Measurements from ENCODE around the gene ST6GAL2.

ST6GAL2 gene

GRCh38 chr2:106789185-106789584 lies 96.8 kb downstream of the ST6GAL2 start:
- H3K27me3 ChIP-seq (ENCODE audit: insufficient read depth, low read length): no peaks in the 10 kb centered on the region
- no peak overlapping the region for H3K4me2 ChIP-seq (ENCODE audit: low read length)
- no peak overlapping the region for H2BK5ac ChIP-seq (ENCODE audit: low read depth, low read length, poor library complexity)
- peaks cover 4% of the 10 kb centered on the region for H3K9me3 ChIP-seq (ENCODE audit: insufficient read depth, low read depth, low read length)
- no peak overlapping the region for H4K91ac ChIP-seq (ENCODE audit: low read depth, low read length)
- no peaks in the 10 kb centered on the region for H3K79me2 ChIP-seq (ENCODE audit: control insufficient read depth, insufficient read depth, low read length, poor library complexity)
- H3K9ac ChIP-seq (ENCODE audit: low read length): no peak overlapping the region
- H4K12ac ChIP-seq (ENCODE audit: low read depth, low read length): no peak overlapping the region
- no peak overlapping the region for H2AK5ac ChIP-seq (ENCODE audit: low read length)
- H3K14ac ChIP-seq (ENCODE audit: low read length): no peak overlapping the region
- H4K8ac ChIP-seq (ENCODE audit: low read depth, low read length): no peak overlapping the region
- H2AFZ ChIP-seq (ENCODE audit: insufficient read depth, low read length, poor library complexity): no peak overlapping the region
- no peak overlapping the region for H3K4me3 ChIP-seq (ENCODE audit: low read depth, low read length)
- no peak overlapping the region for H3K4ac ChIP-seq (ENCODE audit: low read depth, low read length)
- no peak overlapping the region for H3K27ac ChIP-seq (ENCODE audit: low read depth, low read length)
- no CpG with 5 or more reads among the region's 6 CpGs for WGBS (ENCODE audit: extremely low coverage, insufficient coverage, insufficient read length)
- no peaks in the 10 kb centered on the region for H3K4me1 ChIP-seq (ENCODE audit: control insufficient read depth in 1 of 2, insufficient read depth in 2 of 2, low read length in 2 of 2)
- no peak overlapping the region for H3K23ac ChIP-seq (ENCODE audit: low read length)
- no peak overlapping the region for H3K18ac ChIP-seq (ENCODE audit: low read length)
- H2BK12ac ChIP-seq (ENCODE audit: low read length): no peak overlapping the region
- H3K79me1 ChIP-seq (ENCODE audit: low read length): no peaks in the 10 kb centered on the region
- no peak for DNase-seq
- no peak overlapping the region for H2BK120ac ChIP-seq (ENCODE audit: insufficient read depth, low read length, poor library complexity)
- H3K36me3 ChIP-seq (ENCODE audit: control insufficient read depth in 1 of 2, insufficient read depth in 2 of 2, low read length in 2 of 2): no peaks in the 10 kb centered on the region

GRCh38 chr2:106782681-106783080 lies 103.3 kb downstream of the ST6GAL2 start:
- H3K79me1 ChIP-seq (ENCODE audit: low read length): no peaks in the 10 kb centered on the region
- H2BK12ac ChIP-seq (ENCODE audit: low read length): no peak overlapping the region
- no peak overlapping the region for H3K4ac ChIP-seq (ENCODE audit: low read depth, low read length)
- no peak overlapping the region for H3K9ac ChIP-seq (ENCODE audit: low read length)
- no peak overlapping the region for H2BK5ac ChIP-seq (ENCODE audit: low read depth, low read length, poor library complexity)
- no peaks in the 10 kb centered on the region for H3K9me3 ChIP-seq (ENCODE audit: insufficient read depth, low read depth, low read length)
- no peaks in the 10 kb centered on the region for H3K36me3 ChIP-seq (ENCODE audit: control insufficient read depth in 1 of 2, insufficient read depth in 2 of 2, low read length in 2 of 2)
- H2AK5ac ChIP-seq (ENCODE audit: low read length): no peak overlapping the region
- no CpG with 5 or more reads among the region's 3 CpGs for WGBS (ENCODE audit: extremely low coverage, insufficient coverage, insufficient read length)
- H4K91ac ChIP-seq (ENCODE audit: low read depth, low read length): no peak overlapping the region
- no peak overlapping the region for H2BK120ac ChIP-seq (ENCODE audit: insufficient read depth, low read length, poor library complexity)
- H3K4me3 ChIP-seq (ENCODE audit: low read depth, low read length): no peak overlapping the region
- H3K23ac ChIP-seq (ENCODE audit: low read length): no peak overlapping the region
- H3K4me2 ChIP-seq (ENCODE audit: low read length): no peak overlapping the region
- H3K27me3 ChIP-seq (ENCODE audit: insufficient read depth, low read length): no peaks in the 10 kb centered on the region
- H3K79me2 ChIP-seq (ENCODE audit: control insufficient read depth, insufficient read depth, low read length, poor library complexity): no peaks in the 10 kb centered on the region
- no peak overlapping the region for H2AFZ ChIP-seq (ENCODE audit: insufficient read depth, low read length, poor library complexity)
- H3K4me1 ChIP-seq (ENCODE audit: control insufficient read depth in 1 of 2, insufficient read depth in 2 of 2, low read length in 2 of 2): no peaks in the 10 kb centered on the region
- no peak overlapping the region for H4K8ac ChIP-seq (ENCODE audit: low read depth, low read length)
- no peak overlapping the region for H3K18ac ChIP-seq (ENCODE audit: low read length)
- no peak overlapping the region for H3K27ac ChIP-seq (ENCODE audit: low read depth, low read length)
- DNase-seq: peak in 1 of 2 donors; percentile 31
- no peak overlapping the region for H4K12ac ChIP-seq (ENCODE audit: low read depth, low read length)
- H3K14ac ChIP-seq (ENCODE audit: low read length): no peak overlapping the region

DNA sequence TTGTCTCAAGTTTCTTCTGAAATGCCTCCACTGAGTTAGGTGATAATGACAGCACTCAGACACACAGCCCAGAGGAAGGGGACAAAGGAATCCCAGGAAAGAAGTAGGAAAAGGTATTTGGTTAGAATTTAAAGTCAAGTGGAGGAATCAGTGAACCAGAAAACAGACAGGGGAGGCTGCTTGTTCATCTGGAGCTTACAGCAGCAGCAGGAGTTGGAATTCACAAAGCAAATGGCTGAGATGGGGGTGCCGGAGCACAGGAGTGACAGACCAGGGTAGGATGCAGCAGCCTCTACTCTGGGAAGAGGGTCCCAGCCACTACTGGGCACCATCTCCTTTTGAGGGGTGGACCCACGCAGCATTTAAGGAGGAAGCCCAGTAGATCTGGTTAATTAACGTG lies 104.8 kb downstream of the ST6GAL2 start:
- no peak overlapping the region for H3K4me3 ChIP-seq (ENCODE audit: low read depth, low read length)
- H3K4me2 ChIP-seq (ENCODE audit: low read length): no peak overlapping the region
- H3K4ac ChIP-seq (ENCODE audit: low read depth, low read length): no peak overlapping the region
- no peaks in the 10 kb centered on the region for H3K9me3 ChIP-seq (ENCODE audit: insufficient read depth, low read depth, low read length)
- H2BK12ac ChIP-seq (ENCODE audit: low read length): no peak overlapping the region
- H4K91ac ChIP-seq (ENCODE audit: low read depth, low read length): no peak overlapping the region
- no peaks in the 10 kb centered on the region for H3K79me2 ChIP-seq (ENCODE audit: control insufficient read depth, insufficient read depth, low read length, poor library complexity)
- no CpG with 5 or more reads among the region's 3 CpGs for WGBS (ENCODE audit: extremely low coverage, insufficient coverage, insufficient read length)
- H3K14ac ChIP-seq (ENCODE audit: low read length): no peak overlapping the region
- no peaks in the 10 kb centered on the region for H3K4me1 ChIP-seq (ENCODE audit: control insufficient read depth in 1 of 2, insufficient read depth in 2 of 2, low read length in 2 of 2)
- H3K9ac ChIP-seq (ENCODE audit: low read length): no peak overlapping the region
- H4K12ac ChIP-seq (ENCODE audit: low read depth, low read length): no peak overlapping the region
- DNase-seq: no peak
- no peaks in the 10 kb centered on the region for H3K79me1 ChIP-seq (ENCODE audit: low read length)
- H3K18ac ChIP-seq (ENCODE audit: low read length): no peak overlapping the region
- H2BK5ac ChIP-seq (ENCODE audit: low read depth, low read length, poor library complexity): no peak overlapping the region
- H3K36me3 ChIP-seq (ENCODE audit: control insufficient read depth in 1 of 2, insufficient read depth in 2 of 2, low read length in 2 of 2): no peaks in the 10 kb centered on the region
- no peak overlapping the region for H3K23ac ChIP-seq (ENCODE audit: low read length)
- no peak overlapping the region for H2AFZ ChIP-seq (ENCODE audit: insufficient read depth, low read length, poor library complexity)
- H4K8ac ChIP-seq (ENCODE audit: low read depth, low read length): no peak overlapping the region
- no peak overlapping the region for H2AK5ac ChIP-seq (ENCODE audit: low read length)
- no peak overlapping the region for H3K27ac ChIP-seq (ENCODE audit: low read depth, low read length)
- no peaks in the 10 kb centered on the region for H3K27me3 ChIP-seq (ENCODE audit: insufficient read depth, low read length)
- H2BK120ac ChIP-seq (ENCODE audit: insufficient read depth, low read length, poor library complexity): no peak overlapping the region

GRCh38 chr2:106771811-106772210 lies 114.2 kb downstream of the ST6GAL2 start:
- no peaks in the 10 kb centered on the region for H3K36me3 ChIP-seq (ENCODE audit: control insufficient read depth in 1 of 2, insufficient read depth in 2 of 2, low read length in 2 of 2)
- H3K4me1 ChIP-seq (ENCODE audit: control insufficient read depth in 1 of 2, insufficient read depth in 2 of 2, low read length in 2 of 2): no peaks in the 10 kb centered on the region
- H3K18ac ChIP-seq (ENCODE audit: low read length): no peak overlapping the region
- H3K27ac ChIP-seq (ENCODE audit: low read depth, low read length): no peak overlapping the region
- no peak overlapping the region for H4K8ac ChIP-seq (ENCODE audit: low read depth, low read length)
- no peak overlapping the region for H3K23ac ChIP-seq (ENCODE audit: low read length)
- H3K79me1 ChIP-seq (ENCODE audit: low read length): no peaks in the 10 kb centered on the region
- H3K9me3 ChIP-seq (ENCODE audit: insufficient read depth, low read depth, low read length): no peaks in the 10 kb centered on the region
- no peak overlapping the region for H2BK5ac ChIP-seq (ENCODE audit: low read depth, low read length, poor library complexity)
- H3K4me2 ChIP-seq (ENCODE audit: low read length): no peak overlapping the region
- no peaks in the 10 kb centered on the region for H3K79me2 ChIP-seq (ENCODE audit: control insufficient read depth, insufficient read depth, low read length, poor library complexity)
- no peak overlapping the region for H3K4me3 ChIP-seq (ENCODE audit: low read depth, low read length)
- H2BK120ac ChIP-seq (ENCODE audit: insufficient read depth, low read length, poor library complexity): no peak overlapping the region
- H4K91ac ChIP-seq (ENCODE audit: low read depth, low read length): no peak overlapping the region
- H3K27me3 ChIP-seq (ENCODE audit: insufficient read depth, low read length): no peaks in the 10 kb centered on the region
- H3K9ac ChIP-seq (ENCODE audit: low read length): no peak overlapping the region
- no peak overlapping the region for H4K12ac ChIP-seq (ENCODE audit: low read depth, low read length)
- no peak overlapping the region for H2BK12ac ChIP-seq (ENCODE audit: low read length)
- H2AFZ ChIP-seq (ENCODE audit: insufficient read depth, low read length, poor library complexity): no peak overlapping the region
- WGBS (ENCODE audit: extremely low coverage, insufficient coverage, insufficient read length): no CpG with 5 or more reads among the region's 3 CpGs
- H3K4ac ChIP-seq (ENCODE audit: low read depth, low read length): no peak overlapping the region
- no peak overlapping the region for H3K14ac ChIP-seq (ENCODE audit: low read length)
- H2AK5ac ChIP-seq (ENCODE audit: low read length): no peak overlapping the region
- DNase-seq: no peak

Data from trophoblast cell (in vitro differentiated cells and primary cell).